ENCODE data around the gene MEA1. TPM values are rescaled to one million over a fixed set of nuclear protein-coding genes. Genes with fewer than 3 reads are reported as not detected.

Gene MEA1
- total and polyA plus RNA-seq, 3 experiments from 2014 or later = 84.8 to 108 (median 102) TPM

GRCh38 chr6:42978487-42978838 is 35.3 kb downstream of the MEA1 start:
- POLR2A ChIA-PET = interaction anchor here (0.6 to 2.5 kb wide), 15 partner anchors 13 to 1656 kb away, joined by 3 to 50 read pairs (median 4); partner anchors contain the start of genes CNPY3, CUL7, GNMT and GTPBP2
- no peaks in the 10 kb centered on the region for H3K9me3 ChIP-seq (ENCODE audit: low read length)
- H3K9me3 Mint-ChIP-seq = no peaks in the 10 kb centered on the region
- CTCF ChIA-PET = interaction anchor here (1.0 to 2.3 kb wide), 3 partner anchors 9 to 49 kb away, joined by 3 to 16 read pairs (median 4); partner anchors contain the start of gene CNPY3
- H3K27me3 Mint-ChIP-seq = no peaks in the 10 kb centered on the region
- peaks cover 4% of the 10 kb centered on the region for H3K36me3 ChIP-seq (ENCODE audit: insufficient read depth, low read length)
- H3K36me3 Mint-ChIP-seq = peaks cover 0 to 26% (median 2%) of the 10 kb centered on the region in 3 donors
- H3K27ac Mint-ChIP-seq = peak overlapping the region; percentile 85 to 95 (median 90)
- peaks cover 42% of the 10 kb centered on the region for H3K4me1 ChIP-seq (ENCODE audit: insufficient read depth, low read length)
- H3K27me3 ChIP-seq (ENCODE audit: insufficient read depth, low read length, poor library complexity, severe bottlenecking) = no peaks in the 10 kb centered on the region
- H3K4me3 Mint-ChIP-seq = peak overlapping the region; percentile 84 to 94 (median 87)
- peak overlapping the region; percentile 80 for H3K4me3 ChIP-seq (ENCODE audit: low read length)
- H3K27ac ChIP-seq (ENCODE audit: low read depth, low read length) = peak overlapping the region; percentile 79
- peak in 2 of 5 donors; percentile 6 to 24 for DNase-seq
- H3K4me1 Mint-ChIP-seq = peaks cover 33 to 61% (median 48%) of the 10 kb centered on the region in 3 donors

DNA sequence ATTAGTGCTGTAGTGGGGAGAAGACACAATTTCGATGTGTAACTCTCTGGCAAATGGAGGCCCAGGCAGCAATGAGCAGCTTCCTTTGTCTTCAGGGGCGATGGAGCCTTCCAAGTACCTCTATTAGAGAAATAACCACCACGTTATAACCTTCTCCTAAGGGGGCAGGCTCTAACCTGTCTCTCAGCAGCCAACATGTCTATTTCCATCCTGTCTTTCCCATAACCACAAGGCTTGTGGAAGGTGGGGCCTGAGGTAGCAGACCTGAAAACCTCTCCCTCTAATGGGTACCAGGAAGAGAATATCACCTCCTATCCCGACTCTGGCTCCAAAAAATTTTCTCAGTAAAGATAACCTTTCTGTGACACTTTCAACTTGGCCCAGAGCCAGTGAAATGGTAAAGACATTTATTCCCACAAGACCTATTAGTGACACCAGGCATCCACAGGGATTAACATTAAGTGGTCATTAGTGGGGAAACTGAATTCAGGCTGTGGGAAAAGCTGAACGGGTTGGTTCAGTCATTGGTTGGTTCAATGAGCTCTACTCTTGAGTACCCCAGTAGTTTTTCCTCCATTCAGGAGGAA is 38.7 kb downstream of the MEA1 start:
- peaks cover 25 to 50% (median 40%) of the 10 kb centered on the region in 3 donors for H3K4me1 Mint-ChIP-seq
- no peak overlapping the region for H3K27ac ChIP-seq (ENCODE audit: low read depth, low read length)

DNA sequence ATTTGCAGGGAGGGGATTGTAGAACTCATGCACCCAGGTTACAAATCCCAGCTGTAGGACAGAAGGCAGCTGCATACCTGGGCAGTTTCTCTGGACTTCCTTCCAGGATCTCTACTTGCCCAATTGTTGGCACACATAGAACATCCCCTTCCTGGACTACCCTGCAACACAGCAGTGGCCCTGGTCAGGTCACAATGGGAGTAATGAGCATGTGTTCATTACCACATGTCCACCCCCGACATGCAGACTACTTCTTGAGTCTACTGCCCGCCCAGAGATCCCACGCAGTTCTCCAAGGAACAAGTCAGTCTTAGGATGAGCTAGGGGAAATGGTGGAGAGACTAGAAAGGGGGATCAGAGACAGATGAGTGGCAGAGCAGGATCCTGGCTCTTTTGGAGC is 39.8 kb downstream of the MEA1 start:
- ChIA-PET POLR2A (interaction anchor here (1.2 kb wide), 1 partner anchor 8 kb away, joined by 4 read pairs; no protein-coding TSS in a partner anchor), CTCF (interaction anchor here (0.7 to 1.1 kb wide), 3 partner anchors 12 to 44 kb away, joined by 3 read pairs; partner anchors contain the start of genes CNPY3, KLHDC3 and MEA1)
- Mint-ChIP-seq H3K36me3 (peaks cover 0 to 37% (median 5%) of the 10 kb centered on the region in 3 donors), H3K4me3 (no peak overlapping the region), H3K27ac (peak overlapping the region in 5 of 8 donors; percentile 14 to 88 (median 27)), H3K4me1 (peaks cover 15 to 39% (median 30%) of the 10 kb centered on the region in 3 donors), H3K27me3 (no peaks in the 10 kb centered on the region), H3K9me3 (no peaks in the 10 kb centered on the region)
- DNase-seq = no peak
- H3K9me3 ChIP-seq (ENCODE audit: low read length) = no peaks in the 10 kb centered on the region
- H3K36me3 ChIP-seq (ENCODE audit: insufficient read depth, low read length) = peaks cover 8% of the 10 kb centered on the region
- H3K27me3 ChIP-seq (ENCODE audit: insufficient read depth, low read length, poor library complexity, severe bottlenecking) = no peaks in the 10 kb centered on the region
- H3K4me3 ChIP-seq (ENCODE audit: low read length) = no peak overlapping the region
- H3K4me1 ChIP-seq (ENCODE audit: insufficient read depth, low read length) = peaks cover 26% of the 10 kb centered on the region
- H3K27ac ChIP-seq (ENCODE audit: low read depth, low read length) = no peak overlapping the region

More for the DNA sequence above, 38.7 kb downstream of the MEA1 start:
- H3K9me3 Mint-ChIP-seq = no peaks in the 10 kb centered on the region
- ChIA-PET POLR2A (interaction anchor here (0.7 to 1.2 kb wide), 4 partner anchors 9 to 85 kb away, joined by 3 to 4 read pairs (median 3); partner anchors contain the start of gene PPP2R5D), CTCF (interaction anchor here (0.8 to 1.1 kb wide), 2 partner anchors 46 to 169 kb away, joined by 3 read pairs; partner anchors contain the start of gene CNPY3)
- Histone ChIP-seq H3K4me1 (ENCODE audit: insufficient read depth, low read length) (peaks cover 34% of the 10 kb centered on the region), H3K27me3 (ENCODE audit: insufficient read depth, low read length, poor library complexity, severe bottlenecking) (no peaks in the 10 kb centered on the region), H3K36me3 (ENCODE audit: insufficient read depth, low read length) (peaks cover 4% of the 10 kb centered on the region), H3K9me3 (ENCODE audit: low read length) (no peaks in the 10 kb centered on the region), H3K4me3 (ENCODE audit: low read length) (no peak overlapping the region)
- peak overlapping the region in 2 of 8 donors; percentile 70 to 87 for H3K27ac Mint-ChIP-seq
- peaks cover 0 to 36% (median 5%) of the 10 kb centered on the region in 3 donors for H3K36me3 Mint-ChIP-seq
- no peaks in the 10 kb centered on the region for H3K27me3 Mint-ChIP-seq
- DNase-seq = no peak
- H3K4me3 Mint-ChIP-seq = peak overlapping the region in 2 of 7 donors; percentile 27 to 28

- Mint-ChIP-seq H3K4me1 (peaks cover 8 to 27% (median 17%) of the 10 kb centered on the region in 3 donors), H3K4me3 (no peak overlapping the region), H3K27me3 (no peaks in the 10 kb centered on the region), H3K27ac (peak overlapping the region in 2 of 8 donors; percentile 11 to 23), H3K9me3 (no peaks in the 10 kb centered on the region), H3K36me3 (peaks cover 0 to 47% (median 4%) of the 10 kb centered on the region in 3 donors)
- peaks cover 12% of the 10 kb centered on the region for H3K4me1 ChIP-seq (ENCODE audit: insufficient read depth, low read length)
- no peak overlapping the region for H3K4me3 ChIP-seq (ENCODE audit: low read length)
- H3K27me3 ChIP-seq (ENCODE audit: insufficient read depth, low read length, poor library complexity, severe bottlenecking) = no peaks in the 10 kb centered on the region
- H3K9me3 ChIP-seq (ENCODE audit: low read length) = no peaks in the 10 kb centered on the region
- ChIA-PET CTCF (no interaction called here), POLR2A (interaction anchor here (1.4 kb wide), 1 partner anchor 12 kb away, joined by 3 read pairs; the partner anchor contains the start of gene PPP2R5D)
- DNase-seq = no peak
- H3K27ac ChIP-seq (ENCODE audit: low read depth, low read length) = peak overlapping the region; percentile 13
- peaks cover 14% of the 10 kb centered on the region for H3K36me3 ChIP-seq (ENCODE audit: insufficient read depth, low read length)
Measured at GRCh38 chr6:42971746-42972327, 41.9 kb downstream of the MEA1 start.

DNA sequence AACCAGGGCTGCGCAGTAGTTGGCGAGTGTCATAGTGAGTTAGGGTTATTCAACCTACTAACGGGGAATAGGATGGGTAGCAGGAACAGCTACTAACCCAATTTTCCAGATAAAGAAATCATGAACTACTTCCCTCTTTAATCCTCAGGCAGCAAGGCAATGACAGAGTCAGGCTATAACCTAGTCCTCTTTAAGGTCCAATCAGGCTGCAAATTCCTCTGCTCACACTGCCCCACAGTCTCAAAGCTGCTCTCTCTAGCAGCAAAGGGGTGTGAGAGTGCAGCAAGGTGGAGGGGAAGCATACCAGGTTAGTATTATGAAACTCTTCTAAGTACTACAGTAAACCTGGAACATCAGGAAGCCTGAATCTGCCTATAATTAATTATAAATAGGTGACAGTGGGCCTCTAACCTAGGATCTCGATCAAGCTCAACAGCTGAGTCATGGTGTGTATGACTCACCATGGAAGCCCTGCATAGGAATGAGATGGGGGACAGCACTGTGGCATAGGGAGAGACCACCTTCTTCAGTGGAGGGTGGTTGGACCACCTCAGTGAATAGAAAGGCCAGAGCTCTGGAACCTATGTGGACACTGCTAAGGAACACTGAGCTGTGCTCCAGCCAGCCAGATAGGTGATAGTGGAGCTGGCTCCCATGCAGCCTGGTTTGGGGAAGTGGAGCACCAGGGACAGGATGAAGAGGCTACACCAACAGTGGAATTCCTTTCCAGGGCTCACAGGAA is 42.7 kb downstream of the MEA1 start:
- H3K9me3 Mint-ChIP-seq = no peaks in the 10 kb centered on the region
- Histone ChIP-seq H3K9me3 (ENCODE audit: low read length) (no peaks in the 10 kb centered on the region), H3K27me3 (ENCODE audit: insufficient read depth, low read length, poor library complexity, severe bottlenecking) (no peaks in the 10 kb centered on the region), H3K36me3 (ENCODE audit: insufficient read depth, low read length) (peaks cover 14% of the 10 kb centered on the region), H3K4me1 (ENCODE audit: insufficient read depth, low read length) (peaks cover 5% of the 10 kb centered on the region), H3K27ac (ENCODE audit: low read depth, low read length) (peak overlapping the region; percentile 13), H3K4me3 (ENCODE audit: low read length) (no peak overlapping the region)
- DNase-seq = no peak
- H3K36me3 Mint-ChIP-seq = peaks cover 0 to 52% (median 4%) of the 10 kb centered on the region in 3 donors
- ChIA-PET CTCF (no interaction called here), POLR2A (interaction anchor here (1.4 kb wide), 1 partner anchor 13 kb away, joined by 3 read pairs; the partner anchor contains the start of gene PPP2R5D)
- no peaks in the 10 kb centered on the region for H3K27me3 Mint-ChIP-seq
- peak overlapping the region in 2 of 8 donors; percentile 35 to 47 for H3K27ac Mint-ChIP-seq
- H3K4me1 Mint-ChIP-seq = peaks cover 2 to 19% (median 10%) of the 10 kb centered on the region in 3 donors
- H3K4me3 Mint-ChIP-seq = no peak overlapping the region

DNA sequence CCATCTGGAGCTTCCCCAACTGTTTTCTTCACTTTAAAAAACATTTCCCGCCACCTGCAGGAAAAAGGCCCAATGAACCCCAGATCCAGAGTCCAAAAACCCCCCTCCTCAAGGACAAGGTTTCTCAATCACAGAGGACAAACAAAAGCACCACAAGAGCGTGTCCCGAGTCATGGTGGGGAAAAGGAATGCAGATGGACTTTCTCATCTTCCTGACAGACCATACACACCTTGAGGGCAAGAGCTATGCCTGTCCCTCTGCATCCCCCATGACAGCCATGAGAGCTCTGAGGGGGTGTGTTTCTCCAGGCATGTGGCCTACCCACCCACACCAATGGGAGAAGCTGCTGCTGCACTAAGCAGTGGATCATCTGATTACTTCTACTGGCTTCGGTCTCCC is 43.8 kb downstream of the MEA1 start:
- H3K27ac Mint-ChIP-seq = peak overlapping the region in 1 of 8 donors; percentile 50
- no peaks in the 10 kb centered on the region for H3K9me3 Mint-ChIP-seq
- Histone ChIP-seq H3K27me3 (ENCODE audit: insufficient read depth, low read length, poor library complexity, severe bottlenecking) (no peaks in the 10 kb centered on the region), H3K27ac (ENCODE audit: low read depth, low read length) (no peak overlapping the region), H3K9me3 (ENCODE audit: low read length) (no peaks in the 10 kb centered on the region), H3K4me1 (ENCODE audit: insufficient read depth, low read length) (no peaks in the 10 kb centered on the region), H3K4me3 (ENCODE audit: low read length) (no peak overlapping the region), H3K36me3 (ENCODE audit: insufficient read depth, low read length) (peaks cover 14% of the 10 kb centered on the region)
- H3K27me3 Mint-ChIP-seq = no peaks in the 10 kb centered on the region
- ChIA-PET POLR2A (no interaction called here), CTCF (no interaction called here)
- DNase-seq = no peak
- H3K36me3 Mint-ChIP-seq = peaks cover 0 to 61% (median 4%) of the 10 kb centered on the region in 3 donors
- no peak overlapping the region for H3K4me3 Mint-ChIP-seq
- peaks cover 2 to 11% (median 6%) of the 10 kb centered on the region in 3 donors for H3K4me1 Mint-ChIP-seq

- Mint-ChIP-seq H3K4me3 (no peak overlapping the region), H3K27ac (no peak overlapping the region), H3K36me3 (peaks cover 0 to 62% (median 4%) of the 10 kb centered on the region in 3 donors), H3K9me3 (no peaks in the 10 kb centered on the region), H3K4me1 (peaks cover 2 to 7% (median 4%) of the 10 kb centered on the region in 3 donors), H3K27me3 (no peaks in the 10 kb centered on the region)
- no peak overlapping the region for H3K4me3 ChIP-seq (ENCODE audit: low read length)
- DNase-seq = no peak
- ChIA-PET CTCF (no interaction called here), POLR2A (no interaction called here)
- no peaks in the 10 kb centered on the region for H3K9me3 ChIP-seq (ENCODE audit: low read length)
- no peaks in the 10 kb centered on the region for H3K27me3 ChIP-seq (ENCODE audit: insufficient read depth, low read length, poor library complexity, severe bottlenecking)
- no peak overlapping the region for H3K27ac ChIP-seq (ENCODE audit: low read depth, low read length)
- H3K36me3 ChIP-seq (ENCODE audit: insufficient read depth, low read length) = peaks cover 14% of the 10 kb centered on the region
- H3K4me1 ChIP-seq (ENCODE audit: insufficient read depth, low read length) = no peaks in the 10 kb centered on the region
Measured at GRCh38 chr6:42969431-42969830, 44.3 kb downstream of the MEA1 start.
